Hematopoietic multipotent progenitor cell (in vitro differentiated cells): ENCODE data around the gene CDC42BPB. TPM values are rescaled to one million over a fixed set of nuclear protein-coding genes. Genes with fewer than 3 reads are reported as not detected.

ENCODE experiments used
- DNase-seq, 3 donors: peaks; one replicate each; pipeline ENCODE4 v3.0.0-alpha.2; 2011 to 2015; ENCODE audit warnings: low read depth in 2 of 3, low spot score in 2 of 3
- total RNA-seq: library from RNA; depleted of rRNA; stranded (reverse); fragments of >200 nt; gene quantifications from one replicate; pipeline ENCODE4 v1.2.3, GENCODE V29; 2012

The CDC42BPB gene
- total RNA-seq, 1 donor: 24.0 TPM

DNA sequence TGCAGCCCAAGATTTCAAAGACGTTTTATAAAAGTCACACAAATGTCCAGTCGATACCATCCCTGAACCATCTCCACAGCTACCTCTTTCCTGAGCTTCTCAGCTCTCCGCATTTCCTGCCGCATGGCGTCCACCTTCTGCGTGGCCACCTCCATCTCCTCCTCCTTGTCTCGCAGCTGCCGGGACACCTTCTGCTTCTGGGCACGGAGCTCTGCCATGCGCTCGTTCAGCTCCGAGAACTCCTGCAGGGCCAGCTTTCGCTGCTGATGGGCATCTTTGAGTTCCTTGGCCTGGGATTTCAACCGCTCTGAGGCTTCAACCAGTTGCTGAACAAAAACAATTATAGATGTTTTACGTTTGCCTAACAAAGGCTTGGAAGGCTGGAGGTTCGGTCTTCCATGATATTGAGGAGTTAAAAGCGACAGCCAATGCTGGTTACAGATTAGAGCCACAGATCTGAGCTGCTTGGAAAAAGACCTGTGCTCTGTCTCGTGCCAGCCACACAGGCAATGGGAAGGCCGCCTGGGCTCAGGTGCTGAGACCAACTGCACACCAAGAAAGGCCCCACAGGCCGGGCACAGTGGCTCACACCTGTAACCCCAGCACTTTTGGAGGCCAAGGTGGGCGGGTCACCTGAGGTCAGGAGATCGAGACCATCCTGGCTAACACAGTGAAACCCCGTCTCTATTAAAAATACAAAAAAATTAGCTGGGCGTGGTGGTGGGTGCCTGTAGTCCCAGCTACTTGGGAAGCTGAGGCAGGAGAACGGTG is 85.3 kb downstream of the CDC42BPB start:
- DNase-seq: no peak

DNA sequence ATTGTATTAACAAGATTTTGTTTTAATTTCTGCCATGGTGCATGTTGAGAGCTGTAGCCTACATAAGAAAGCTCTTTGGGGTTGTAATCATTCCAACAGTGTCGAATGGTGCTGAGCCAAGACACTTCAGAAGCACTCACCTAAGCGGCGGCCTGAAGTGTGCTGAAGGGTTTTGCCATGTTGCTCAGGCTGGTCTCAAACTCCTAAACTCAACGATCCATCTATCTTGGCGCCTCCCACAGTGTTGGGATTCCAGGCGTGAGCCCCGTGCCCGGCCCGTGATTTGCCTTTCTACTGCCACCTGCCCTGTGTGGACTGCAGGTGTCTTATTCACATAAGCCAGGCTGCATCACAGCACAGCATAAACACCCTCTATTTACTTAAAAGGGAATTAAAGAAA is 86.0 kb downstream of the CDC42BPB start:
- DNase-seq: no peak

DNA sequence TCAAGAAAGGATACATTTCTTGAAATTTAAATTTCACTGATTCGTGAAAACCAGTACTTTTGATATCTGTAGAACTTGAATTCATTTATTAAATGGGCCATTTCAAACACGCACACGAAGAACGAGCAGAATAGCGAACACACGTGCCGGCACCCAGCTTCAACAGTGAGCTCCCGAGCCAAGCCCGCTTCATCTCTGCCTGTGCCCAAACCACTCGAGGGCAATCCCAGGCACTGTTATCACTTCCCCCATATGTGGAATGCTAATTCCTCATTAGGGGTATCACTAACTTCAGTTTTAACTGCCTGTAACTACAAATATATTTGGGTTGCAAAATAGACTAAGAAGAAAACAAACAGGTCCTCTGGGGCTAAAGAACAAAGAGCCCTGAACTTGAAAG is 86.9 kb downstream of the CDC42BPB start:
- DNase-seq: no peak

DNA sequence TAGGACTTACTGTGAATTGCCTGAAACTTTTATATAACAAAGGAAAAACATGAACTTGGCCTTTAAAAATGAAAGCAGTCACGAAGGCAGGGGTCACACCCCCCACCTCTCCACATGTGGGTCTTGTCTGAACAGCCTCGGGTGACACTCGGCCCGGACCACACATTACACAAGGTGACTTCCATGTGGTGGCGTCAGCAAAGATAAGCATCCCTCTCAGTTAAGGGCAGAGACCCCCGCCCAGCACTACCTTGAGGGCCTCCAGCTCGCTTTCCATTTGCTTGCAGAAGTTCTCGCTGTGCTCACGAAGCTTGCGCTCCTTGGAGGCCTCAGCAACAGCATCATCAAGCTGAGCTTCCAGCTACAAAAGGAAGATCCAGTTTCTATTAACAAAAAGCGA is 87.4 kb downstream of the CDC42BPB start:
- DNase-seq: no peak

DNA sequence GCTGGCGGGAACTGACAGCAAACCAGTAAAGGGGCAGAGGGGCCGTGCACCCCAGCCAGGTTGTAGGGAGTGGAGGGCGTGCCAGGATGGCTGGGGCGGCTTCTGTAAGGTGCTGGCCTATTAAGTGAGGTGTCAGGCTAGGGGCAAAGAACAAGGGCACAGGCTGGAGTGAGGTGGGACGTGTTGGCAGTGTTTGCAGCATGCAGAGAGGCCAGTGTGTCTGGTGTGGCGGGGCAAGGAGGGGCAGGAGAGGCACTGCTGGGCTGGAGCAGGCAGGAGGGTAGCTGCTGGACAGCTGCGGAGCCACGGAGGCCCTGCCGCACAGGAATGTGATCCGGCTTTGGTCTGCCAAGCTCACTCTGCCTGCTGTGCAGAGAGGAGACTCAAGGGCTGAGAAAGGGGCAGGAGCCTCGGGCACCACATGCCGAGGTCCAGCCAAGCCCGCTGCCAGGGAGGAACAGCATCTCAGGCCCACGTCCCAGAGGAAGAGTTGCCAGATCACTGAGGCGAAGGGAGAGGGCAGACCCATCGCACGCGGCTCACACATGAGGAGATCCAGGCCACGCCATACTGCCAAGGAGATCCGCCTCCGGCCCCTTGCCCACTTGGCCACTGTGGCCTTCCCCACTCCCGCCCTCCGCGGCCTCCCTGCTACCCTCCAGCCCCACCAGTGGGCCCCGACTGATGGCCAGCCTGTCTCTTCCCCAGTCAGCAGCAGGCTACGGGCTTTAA is 88.1 kb downstream of the CDC42BPB start:
- DNase-seq: no peak

DNA sequence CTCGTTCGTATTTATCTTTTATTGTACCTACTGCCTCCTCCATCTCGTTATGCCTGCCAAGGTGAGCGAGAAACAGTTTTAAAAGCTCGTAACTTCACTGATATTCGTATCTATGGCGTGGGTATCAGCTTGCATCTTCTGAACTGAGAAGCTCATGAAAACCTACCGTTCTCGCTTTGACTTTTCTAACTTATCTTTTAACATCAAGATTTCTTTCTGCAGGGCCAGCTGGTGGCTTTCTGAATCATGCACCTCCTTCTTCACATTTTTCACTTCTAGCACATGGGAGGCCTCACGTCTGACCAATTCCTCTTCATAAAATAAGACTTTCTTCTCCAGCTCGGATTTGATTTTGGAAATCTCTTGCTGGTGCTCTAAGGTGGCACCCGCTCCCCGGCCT is 89.0 kb downstream of the CDC42BPB start:
- DNase-seq: no peak

DNA sequence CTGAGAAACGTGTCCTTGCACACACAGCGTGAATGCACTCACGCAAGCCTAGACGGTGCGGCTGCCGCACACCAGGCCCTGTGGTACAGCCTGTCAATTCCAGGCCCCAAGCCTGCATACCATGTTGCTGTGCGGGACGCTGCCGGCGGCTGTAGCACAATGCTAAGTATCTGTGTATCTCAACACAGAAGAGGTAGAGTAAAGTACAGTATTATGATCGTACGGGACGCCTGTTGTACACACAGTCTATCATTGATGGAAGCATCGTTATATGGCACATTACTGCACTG is 89.9 kb downstream of the CDC42BPB start:
- DNase-seq: no peak

DNA sequence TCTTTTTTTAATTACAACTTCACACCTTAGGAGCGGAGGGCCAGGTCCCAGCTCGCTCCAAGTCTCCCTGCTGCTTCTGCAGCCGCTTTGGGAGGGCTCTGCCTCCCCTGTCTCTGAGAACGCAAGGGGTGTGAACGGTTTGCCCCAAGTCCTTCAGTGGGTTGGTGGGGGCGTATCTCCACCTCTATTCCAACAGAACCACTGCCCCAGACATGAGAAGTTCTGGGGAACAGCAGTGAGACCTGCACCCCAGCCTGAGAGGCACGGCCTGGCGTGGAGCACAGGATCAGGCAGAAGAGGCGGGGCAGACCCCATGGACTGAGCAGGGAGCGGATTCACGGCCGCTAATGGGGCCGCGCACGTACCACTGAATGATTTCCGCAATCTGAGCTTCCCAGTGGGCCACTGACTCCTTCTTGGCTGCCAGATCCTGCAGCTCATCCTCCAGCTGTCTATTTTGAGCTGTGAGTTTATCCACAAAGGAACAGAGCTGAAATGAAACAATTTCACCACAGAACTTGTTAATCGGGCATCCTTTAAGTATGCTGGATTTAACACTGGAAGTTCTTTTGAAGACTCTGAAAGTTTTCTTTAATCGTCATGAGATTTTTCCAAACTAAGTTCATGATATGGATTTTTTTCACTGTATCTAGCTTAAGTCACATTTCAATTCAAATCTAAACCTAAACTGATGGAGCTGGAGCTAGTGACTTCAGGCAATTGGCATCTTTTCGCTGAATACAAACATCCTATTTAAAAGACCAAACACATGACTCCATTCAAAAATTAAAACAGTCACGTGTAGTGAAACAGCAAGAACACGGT is 90.5 kb downstream of the CDC42BPB start:
- DNase-seq: no peak

DNA sequence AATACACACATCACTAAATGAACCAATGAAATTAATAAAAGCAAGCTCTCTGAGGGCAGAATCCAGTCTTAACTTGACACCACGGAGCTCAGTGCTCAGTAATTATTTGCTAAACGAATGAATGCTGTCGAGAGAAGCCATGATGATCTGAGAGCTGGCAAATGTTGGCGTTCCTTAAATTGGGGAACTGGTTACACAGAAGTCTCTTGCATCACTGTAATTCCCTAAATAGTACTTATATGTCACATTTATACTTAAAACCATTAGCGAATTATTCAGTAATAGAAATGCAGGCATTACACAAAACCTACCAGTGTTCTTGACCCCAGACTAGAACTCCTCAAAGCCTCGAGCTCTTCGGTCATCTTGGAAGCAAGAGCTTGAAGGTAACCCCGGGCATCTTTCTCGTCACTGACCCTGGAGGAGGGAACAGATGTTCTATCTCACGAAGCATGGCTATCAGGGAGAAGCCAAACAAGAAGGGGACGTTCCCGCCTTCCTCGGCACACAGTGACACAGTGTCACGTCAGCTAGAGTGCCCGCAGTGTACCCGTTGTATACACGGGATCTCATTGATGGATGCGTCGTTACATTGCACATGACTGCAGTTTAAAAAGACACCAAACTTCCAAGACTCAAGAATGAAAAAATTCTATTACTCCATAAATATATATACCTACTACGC is 91.2 kb downstream of the CDC42BPB start:
- no peak for DNase-seq

DNA sequence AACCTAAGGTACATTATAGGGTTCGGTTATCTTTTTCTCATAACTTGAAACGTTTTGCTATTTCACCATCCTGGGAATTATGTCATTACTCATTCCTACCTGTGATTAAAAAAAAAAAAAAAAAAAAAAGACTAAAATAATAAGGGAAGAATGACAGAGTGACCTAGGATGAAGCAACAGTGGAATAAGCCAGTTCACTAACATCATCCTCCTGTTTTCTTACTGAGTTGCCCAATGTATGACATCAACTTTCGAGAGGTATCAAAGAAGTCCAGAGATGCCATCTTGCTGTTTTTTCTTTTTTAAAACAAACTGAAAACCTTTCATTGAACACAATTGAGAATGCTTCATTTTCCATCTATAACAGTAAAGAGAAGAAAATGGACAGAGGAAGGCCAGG is 92.1 kb downstream of the CDC42BPB start:
- no peak for DNase-seq

DNA sequence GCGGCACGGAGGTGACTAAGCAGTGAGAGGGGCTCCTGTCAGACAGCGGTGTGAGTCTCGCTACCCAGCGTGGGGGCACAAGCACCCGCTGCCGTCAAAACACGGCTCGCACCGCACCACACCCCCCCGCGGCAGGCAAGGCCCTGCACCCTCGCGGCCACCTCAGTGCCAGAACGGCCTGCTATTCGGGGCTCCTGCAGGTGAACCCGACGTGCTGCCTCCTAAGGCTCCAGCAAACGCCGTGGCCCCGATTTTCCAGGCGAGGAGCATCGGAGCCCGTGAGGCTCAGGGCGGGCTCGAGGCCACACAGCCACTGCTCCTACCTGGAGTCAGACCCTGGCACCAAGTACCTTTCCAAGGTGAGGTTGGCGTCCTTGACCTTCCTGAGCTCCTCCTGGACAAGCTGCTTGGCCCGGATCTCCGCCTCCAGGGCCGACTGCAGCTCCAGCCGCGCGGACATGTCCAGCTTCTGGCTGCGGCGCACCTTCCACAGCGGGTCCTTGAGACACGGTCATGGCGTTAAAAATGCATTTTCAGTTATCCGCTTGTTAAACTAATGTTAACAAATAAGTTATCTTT is 93.1 kb downstream of the CDC42BPB start:
- no peak for DNase-seq

DNA sequence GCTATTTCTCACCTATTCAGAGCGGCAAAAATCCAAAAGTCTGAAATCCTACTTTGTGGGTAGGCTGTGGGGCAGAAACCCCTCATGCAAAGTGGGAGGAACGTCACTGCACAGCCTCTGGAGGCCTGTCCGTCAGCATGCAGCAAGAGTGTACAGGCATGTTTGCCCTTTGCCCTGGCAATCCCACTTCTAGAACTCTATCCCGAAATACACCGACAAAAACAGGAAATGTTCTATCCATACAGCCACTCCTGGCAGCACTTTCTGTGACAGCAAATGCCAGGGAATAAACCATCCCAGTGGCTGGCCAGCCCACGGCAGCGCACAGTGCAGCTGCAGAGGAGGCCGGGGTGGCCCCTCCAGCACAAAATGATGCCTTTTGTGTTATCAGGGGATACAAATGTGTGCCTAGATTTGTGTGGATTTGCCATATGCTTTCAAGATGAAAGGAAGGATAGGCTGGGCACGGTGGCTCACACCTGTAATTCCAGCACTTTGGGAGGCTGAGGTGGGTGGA is 95.2 kb downstream of the CDC42BPB start:
- DNase-seq: no peak

DNA sequence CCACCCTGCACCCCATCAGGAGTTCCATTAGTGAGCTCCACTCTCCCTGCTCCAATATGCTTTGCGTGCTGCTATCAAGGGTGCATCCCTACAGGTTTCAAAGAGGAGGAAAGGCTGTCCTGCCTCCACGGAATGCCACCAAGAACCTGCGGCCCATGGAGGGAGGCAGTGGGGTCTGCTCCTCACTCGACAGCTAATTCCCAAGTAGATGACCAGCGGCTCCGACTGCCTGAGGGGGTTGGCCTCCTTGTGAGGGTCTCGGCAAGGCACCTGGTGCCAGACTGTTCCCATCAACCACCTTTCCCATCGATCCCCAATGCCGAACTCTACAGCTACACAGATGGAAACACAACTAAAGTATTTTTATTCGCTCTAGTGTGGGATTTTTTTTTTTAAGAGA is 98.9 kb downstream of the CDC42BPB start:
- DNase-seq: no peak

DNA sequence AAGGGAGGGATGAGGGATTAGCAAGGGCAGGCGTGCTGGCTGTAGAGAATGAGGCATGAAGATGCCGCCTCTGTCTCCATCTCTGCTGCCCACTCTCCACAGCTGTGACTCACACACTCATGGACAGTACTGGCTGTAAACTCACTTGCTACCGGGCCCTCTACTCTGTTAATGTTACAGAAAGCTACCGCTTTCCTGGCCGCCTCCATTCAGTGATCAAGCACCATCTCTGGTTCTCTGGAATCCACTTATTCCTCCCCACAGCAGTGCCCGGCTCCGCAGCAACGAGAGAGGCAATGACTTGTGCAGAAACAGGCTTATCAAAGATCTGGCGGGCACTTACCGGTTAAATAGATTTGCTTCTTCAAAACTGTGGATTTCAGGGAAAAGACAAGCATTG is 100.1 kb downstream of the CDC42BPB start:
- no peak for DNase-seq

DNA sequence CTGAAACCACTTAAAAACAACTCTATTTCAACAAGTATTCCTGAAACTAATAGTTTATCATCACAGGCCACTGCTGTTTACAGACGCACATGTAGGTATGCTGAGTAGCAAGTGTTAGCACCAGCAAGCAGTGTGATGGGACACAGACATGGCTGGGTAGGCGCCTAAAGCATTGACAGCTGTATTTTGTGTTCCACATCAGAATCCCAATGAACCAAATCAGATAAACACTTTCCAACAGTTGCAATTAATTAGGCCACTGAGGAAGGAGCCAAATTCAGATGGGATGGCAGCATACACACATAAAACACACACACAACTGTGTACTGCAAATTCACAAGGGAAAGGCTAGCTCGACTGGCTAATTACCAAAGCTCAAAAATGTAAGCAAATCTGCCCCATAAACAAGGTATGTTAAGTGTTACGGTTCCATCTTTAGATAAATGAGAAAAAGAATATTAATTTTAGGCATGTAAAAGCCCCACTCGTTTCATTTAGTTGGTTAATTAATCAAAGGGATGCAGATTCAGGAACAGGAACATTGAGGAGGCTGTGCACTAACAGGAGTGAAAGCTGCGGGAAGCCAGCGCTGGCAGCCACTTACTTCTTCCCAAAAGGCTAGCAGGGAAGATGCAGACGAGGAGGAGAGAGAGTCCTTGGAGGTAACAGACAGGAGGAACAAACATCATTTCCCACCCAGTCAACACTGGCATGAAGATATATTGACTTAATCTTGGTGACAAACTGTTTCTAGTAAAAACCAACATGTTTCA is 101.5 kb downstream of the CDC42BPB start:
- no peak for DNase-seq

DNA sequence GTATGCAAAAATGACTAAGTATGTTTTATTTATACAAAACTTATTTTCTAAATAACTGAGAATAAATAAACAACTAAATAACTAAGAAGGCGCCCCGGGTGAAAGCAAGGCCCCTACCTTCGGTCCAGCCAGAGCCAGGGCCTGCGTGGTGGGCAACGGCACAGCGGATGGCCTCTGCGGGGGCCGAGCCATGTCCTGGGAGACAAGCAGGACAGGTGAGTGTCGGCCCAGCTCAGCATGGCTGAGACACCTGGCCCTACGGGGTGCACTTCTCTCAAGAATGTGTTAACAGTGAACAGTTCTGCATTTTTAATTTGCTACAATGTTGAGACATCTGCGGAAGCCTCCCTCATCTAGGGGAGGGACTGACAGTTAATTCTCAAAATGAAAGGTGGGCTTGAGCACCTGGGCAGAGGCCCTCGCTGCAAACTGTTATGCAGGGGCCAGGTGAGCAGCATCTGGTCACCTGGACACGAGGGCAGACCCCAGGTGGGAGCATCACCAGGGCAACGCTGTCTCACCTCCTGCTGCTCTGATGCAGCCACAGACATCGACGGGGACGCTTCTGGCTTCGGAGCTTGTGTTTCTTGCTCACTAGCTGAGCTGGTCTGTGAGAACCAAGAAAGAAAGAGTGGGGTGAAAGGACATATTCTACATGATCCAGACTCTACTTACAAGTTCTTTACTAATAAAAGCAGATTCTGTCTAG is 103.1 kb downstream of the CDC42BPB start:
- DNase-seq: no peak

DNA sequence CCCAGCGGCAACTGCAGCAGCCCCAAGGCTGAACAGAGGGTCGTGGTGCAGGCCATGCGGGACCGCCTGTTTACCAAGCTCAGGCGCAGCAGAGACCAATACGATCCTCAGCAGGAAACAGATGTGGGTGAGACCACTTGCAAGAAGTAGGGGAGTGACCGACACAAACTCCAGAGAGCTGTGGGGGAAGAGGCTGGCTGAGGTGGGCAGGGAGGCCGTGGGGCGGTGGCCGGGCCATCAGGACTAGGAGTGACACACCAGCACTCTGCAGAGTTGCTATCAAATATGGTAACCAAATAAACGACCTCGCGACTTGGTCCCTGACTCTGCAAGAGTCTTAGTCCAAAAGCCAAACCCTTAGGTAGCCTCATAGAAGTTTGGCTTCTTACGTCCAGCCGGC is 104.2 kb downstream of the CDC42BPB start:
- DNase-seq: no peak

DNA sequence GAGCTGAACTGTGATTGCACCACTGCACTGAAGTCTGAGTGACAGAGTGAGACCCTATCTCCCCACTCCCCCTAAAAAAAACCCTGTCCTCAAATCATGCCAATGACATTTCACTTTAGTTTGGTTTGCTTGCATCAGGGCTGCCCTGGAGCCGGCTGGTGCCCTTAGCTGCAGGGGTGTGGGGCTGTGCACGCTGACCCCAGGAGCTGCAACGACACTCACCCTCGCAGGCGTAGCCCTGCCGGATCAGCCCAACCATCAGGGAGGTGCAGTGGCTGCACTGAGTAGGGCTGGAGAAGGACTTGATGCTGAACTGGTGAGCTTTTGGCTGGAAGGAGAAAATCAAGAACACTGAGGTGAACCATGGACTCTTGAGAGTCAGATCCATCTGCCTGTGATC is 105.1 kb downstream of the CDC42BPB start:
- no peak for DNase-seq

DNA sequence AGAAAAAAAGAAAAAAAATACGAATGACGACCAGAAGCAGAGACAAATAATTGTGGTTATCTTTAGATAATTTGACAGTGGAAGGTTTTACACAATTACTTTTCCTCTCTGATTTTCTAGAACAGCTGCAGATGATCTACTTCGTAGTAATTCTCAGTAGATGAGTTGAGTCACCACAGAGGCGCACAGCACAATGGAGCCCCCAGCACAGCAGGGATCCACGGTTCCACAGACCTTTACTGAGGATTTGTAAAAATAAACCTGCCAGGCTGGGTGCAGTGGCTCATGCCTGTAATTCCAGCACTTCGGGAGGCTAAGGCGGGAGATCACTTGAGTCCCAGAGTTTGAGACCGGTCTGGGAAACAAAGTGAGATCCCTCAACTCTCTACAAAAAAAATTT is 105.5 kb downstream of the CDC42BPB start:
- DNase-seq: no peak
